Loucy (cell line): ENCODE data around the gene PANK2.

ENCODE experiments used
- CTCF ChIP-seq: fragments of 200-600 bp; sonication (generic); conservative IDR thresholded peaks from 2 replicates; pipeline ENCODE4 v1.5.1; 2014; ENCODE audit warnings: mild to moderate bottlenecking, antibody characterized with exemption, low read length
- EZH2phosphoT487 ChIP-seq: fragments of 200-600 bp; IDR thresholded peaks from 2 replicates; pipeline ENCODE4 v1.6.1; 2018; ENCODE audit warnings: antibody characterized with exemption, mild to moderate bottlenecking, moderate library complexity, borderline replicate concordance

DNA sequence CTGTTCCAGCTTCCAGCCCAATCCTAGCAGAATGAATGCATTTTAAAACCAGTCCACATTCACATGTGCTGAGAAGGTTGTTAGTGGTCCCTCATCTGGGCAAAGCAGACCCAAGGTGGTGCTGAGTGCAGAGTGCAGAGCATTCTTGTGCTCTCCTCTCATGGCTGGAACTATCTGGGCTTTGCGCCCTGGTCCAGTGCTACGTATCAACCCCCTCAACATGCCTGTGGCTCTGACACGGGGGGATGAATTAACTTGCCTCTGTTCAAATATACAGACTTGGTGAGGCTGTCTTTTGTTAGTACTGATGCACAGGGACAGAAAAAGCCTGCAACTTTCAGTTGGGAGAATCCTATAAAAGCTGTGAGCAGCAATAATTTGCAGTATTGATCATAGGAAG, 42.5 kb downstream of the PANK2 start:
- no peak for TF ChIP-seq EZH2phosphoT487
- TF ChIP-seq CTCF, result no peak
